ENCODE measurements around the gene WDFY4.
"Not testable (repeated sequence)": the region's sequence is repeated elsewhere in the genome, so short reads cannot be mapped to it uniquely, and the experiment has no call there.

WDFY4 gene, protein sequence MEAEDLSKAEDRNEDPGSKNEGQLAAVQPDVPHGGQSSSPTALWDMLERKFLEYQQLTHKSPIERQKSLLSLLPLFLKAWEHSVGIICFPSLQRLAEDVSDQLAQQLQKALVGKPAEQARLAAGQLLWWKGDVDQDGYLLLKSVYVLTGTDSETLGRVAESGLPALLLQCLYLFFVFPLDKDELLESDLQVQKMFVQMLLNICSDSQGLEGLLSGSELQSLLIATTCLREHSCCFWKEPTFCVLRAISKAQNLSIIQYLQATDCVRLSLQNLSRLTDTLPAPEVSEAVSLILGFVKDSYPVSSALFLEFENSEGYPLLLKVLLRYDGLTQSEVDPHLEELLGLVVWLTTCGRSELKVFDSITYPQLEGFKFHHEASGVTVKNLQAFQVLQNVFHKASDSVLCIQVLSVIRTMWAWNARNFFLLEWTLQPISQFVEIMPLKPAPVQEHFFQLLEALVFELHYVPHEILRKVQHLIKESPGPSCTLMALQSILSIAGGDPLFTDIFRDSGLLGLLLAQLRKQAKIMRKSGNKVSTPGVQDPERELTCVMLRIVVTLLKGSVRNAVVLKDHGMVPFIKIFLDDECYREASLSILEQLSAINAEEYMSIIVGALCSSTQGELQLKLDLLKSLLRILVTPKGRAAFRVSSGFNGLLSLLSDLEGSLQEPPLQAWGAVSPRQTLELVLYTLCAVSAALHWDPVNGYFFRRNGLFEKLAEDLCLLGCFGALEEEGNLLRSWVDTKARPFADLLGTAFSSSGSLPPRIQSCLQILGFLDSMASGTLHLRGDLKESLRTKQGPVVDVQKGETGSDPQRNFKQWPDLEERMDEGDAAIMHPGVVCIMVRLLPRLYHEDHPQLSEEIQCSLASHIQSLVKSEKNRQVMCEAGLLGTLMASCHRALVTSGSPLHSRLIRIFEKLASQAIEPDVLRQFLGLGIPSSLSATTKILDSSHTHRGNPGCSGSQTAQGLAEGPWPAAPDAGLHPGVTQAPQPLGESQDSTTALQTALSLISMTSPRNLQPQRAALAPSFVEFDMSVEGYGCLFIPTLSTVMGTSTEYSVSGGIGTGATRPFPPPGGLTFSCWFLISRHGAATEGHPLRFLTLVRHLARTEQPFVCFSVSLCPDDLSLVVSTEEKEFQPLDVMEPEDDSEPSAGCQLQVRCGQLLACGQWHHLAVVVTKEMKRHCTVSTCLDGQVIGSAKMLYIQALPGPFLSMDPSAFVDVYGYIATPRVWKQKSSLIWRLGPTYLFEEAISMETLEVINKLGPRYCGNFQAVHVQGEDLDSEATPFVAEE (N-terminal part only)

GRCh38 chr10:48684792-48685623, at the start of gene WDFY4:
TSS of gene WDFY4 (plus strand) at chr10:48684873. CDS start at chr10:48709733, 24,860 bp downstream.
- DNase-seq: no peak

DNA sequence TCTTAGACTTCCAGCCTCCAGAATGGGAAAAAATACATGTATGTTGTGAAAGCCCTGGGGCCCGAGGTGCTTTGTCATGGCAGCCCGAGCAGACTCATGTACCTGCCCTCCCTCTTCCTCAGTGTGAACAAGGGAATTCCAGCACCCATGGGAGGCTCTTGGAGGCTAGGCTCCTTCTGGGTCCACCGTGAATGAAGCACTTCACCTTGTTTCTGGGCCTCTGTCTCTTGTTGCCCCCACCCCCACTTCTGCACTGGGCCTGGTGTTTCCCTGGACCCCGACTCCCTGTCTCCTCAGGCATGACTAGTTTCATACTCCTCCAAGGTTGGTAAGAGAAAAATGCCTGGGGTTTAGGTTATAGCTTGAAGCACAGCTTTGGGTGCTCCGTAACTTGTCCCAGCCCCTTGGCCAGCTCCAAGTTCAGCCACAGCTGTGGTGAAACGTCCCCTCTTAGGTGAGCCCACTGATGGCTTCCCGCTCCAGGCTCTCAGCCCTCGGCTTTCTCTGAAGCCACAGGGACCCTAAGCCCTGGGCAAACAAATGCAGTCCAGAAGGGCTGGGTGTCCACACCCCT, 49.6 kb upstream of the WDFY4 start:
- DNase-seq: no peak

- DNase-seq: no peak
Measured at GRCh38 chr10:48636231-48636630, 48.4 kb upstream of the WDFY4 start.

- DNase-seq: no peak
Measured at GRCh38 chr10:48636901-48637300, 47.8 kb upstream of the WDFY4 start.

DNA sequence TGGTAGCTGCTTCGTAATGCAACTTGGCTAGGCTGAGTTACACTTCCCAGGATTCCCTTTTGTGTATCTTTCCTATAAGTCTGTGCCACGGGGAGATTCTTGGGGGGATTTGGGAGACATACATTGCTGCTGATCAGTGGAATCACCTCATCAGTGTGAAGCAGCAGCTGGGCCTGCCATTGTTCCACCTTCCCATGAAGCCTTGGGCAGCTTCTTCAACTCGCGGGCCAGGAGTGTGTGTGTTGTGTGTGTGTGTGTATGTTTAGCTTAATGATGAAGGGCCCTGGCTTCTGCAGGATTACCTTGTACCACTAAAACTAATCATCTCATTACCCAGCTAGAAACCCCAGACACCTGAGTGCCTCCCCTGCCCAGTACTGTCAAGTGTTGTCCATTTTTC, 46.5 kb upstream of the WDFY4 start:
- DNase-seq: no peak

DNA sequence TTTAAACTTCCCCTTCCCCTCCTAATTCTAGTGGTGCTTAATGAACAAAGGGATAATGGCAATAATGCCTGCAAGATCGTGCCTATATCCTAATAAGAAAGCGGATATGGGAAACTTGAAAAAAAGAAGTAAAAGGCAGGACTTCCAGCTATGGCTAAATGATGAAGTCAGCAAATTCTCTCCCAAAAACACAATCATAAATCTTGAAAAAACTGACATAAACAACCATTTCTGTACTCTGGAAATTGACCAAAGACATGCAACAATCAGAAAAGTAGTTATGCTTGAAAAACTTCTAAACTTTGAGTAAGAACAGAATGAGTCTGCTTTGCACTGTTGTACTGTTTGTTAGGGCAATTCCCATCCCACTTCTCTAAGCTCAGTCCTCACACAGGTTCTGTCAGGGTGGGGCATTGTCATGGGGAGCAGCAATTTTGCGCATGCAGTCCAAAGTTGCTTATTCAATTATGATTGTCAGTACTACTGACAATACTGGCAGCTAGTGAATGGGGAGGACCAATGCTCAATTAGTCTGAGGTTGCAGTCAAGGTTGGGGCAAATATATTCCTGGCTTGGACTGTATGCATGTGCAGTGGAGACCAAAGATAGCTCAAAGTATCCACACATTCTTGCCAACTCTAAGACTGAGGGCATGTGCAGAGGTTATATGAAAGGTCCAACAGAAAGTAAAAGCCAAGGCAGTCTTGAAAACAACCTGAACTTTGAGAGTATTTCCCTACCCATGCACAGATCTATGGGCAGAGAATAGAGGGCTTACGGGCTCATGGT, 45.7 kb upstream of the WDFY4 start:
- DNase-seq: no peak

DNA sequence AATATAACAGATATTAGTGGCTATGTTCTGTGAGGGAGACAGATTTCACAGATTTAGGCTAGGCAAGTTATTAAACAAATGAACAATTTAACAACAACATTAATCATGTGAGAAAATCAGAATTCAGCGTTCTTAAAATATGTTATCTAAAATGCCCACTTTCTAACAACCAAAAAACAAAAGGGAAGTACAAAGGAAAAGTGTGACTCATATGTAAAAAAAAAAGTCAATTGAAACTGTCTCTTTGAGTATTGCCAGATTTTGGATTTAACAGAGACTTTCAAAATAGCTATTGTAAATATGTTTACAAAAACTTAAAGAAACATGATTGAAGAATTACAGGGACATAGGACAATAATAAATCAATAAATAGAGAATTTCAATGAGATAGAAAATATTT, 45.0 kb upstream of the WDFY4 start:
- DNase-seq: no peak

DNA sequence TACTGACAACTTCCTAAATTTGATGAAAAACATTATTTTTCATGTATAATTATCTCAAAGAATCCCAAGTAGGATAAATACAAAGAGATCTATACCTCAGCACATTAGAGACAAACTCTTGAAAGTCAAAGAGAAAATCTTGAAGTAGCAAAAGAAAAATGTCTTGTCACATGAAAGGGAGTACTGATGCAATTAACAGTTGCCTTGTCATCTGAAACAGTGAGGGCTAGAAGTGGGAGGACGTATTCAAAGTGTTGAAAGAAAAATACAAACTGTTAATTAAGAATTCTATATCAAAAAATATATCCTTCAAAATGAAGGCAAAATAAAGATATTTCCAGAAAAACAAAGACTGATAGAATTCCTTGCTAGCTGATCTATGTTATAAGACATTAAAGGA, 44.3 kb upstream of the WDFY4 start:
- DNase-seq: no peak

GRCh38 chr10:48641099-48641690, 43.5 kb upstream of the WDFY4 start:
- DNase-seq: not testable (repeated sequence)

- no peak for DNase-seq
Measured at GRCh38 chr10:48645600-48645999, 39.1 kb upstream of the WDFY4 start.

- not testable (repeated sequence) for DNase-seq
Measured at GRCh38 chr10:48647073-48647472, 37.6 kb upstream of the WDFY4 start.

DNA sequence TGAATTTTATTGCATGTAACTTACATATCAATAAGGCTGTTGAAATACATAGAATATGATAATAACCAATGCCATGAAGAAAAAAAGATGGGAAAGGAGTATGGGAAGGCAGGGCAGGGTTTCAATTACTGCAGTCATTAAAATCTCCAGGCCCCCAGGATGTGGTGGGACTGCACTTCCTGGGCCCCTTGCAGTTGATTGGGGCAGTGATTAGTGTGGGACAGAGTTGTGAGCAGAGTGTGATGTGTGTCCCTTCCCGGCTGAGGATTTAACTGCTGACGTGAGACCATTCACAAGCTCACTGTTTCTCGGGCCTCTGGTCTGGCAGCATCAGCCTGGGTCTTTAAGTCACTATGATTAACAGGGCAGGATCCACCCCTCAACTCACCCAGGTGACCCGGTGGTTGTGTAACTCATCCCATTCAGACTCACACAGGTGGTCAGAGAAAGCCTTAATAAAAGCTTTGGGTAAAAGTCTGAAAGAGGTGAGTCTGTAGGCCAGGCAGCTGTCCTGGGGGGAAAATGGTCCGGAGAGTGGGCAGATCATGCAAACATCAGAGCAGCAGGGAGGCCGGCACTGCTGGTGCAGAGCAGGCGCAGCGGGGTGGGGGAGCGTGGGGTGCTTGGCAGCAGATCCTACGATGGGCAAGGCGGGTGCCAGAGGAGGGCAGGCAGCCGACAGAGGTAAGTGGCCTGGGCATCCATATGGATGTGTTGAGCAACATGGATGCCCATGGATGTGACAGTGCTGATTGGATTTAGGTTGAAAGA, 36.3 kb upstream of the WDFY4 start:
- DNase-seq: no peak

GRCh38 chr10:48649349-48649944, 35.2 kb upstream of the WDFY4 start:
- DNase-seq: no peak

- no peak for DNase-seq
Measured at GRCh38 chr10:48651293-48651692, 33.4 kb upstream of the WDFY4 start.

- DNase-seq: no peak
Measured at GRCh38 chr10:48651839-48652238, 32.8 kb upstream of the WDFY4 start.

DNA sequence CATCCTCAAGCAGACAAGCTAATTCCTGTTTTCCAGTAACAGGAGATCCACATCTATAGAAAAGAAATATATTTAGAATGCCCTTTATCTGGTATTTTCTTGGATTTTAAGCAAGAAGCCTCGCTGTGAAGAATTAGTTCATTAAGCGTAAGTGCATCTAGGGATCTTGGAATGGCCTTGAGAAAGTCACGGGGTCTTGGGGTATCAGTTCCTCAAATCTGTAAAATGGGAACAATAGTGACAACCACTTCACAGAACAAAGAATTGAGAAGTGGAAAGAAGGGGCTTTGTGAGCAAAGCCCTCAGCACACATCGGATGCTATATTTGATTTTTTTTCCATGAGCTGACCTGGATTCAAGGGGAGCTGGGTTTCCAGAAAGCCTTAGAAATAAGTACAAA, 32.3 kb upstream of the WDFY4 start:
- no peak for DNase-seq

GRCh38 chr10:48653347-48653746, 31.3 kb upstream of the WDFY4 start:
- DNase-seq: no peak

DNA sequence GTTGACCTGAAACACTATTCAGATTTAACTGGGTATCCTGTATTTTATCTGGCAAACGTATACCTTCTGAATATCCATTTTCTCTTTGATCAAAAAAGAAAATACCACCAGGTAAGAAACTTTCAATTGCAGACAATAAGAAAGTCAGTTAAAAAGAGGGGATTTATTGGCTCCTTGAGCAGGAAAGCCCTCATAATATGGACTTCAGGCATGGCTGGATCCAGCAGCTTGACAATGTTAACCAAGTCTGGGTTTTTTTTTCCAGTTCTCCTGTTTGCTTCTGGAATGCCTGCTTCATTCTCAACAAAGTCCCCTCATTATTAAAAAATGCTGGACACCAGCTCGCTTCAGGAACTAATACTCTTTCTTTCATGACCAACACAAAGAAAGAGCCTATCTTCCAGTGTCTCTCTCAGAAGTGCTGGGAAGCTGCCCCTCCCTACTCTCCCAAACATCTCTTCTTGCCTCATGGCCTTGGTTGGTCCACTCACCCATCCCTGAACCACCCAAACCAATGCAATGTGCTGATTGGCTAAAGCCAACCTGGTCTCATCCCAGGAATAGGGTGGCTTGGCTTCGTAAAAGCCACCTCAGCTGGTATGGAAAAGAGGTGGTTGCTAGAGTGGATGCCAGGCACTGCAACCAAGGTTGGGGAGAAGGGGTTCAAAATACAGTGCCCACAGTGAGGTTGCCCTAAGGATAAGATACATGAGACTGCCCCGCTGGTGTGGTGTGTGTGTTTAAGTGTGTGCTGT, 30.6 kb upstream of the WDFY4 start:
- no peak for DNase-seq
